ENCODE results near the gene MORC4. TPM values are rescaled to one million over a fixed set of nuclear protein-coding genes. Genes with fewer than 3 reads are reported as not detected.

Gene MORC4
- polyA plus RNA-seq, 1 of the 3 experiments (the other 2 are of a cell fraction) = 12.5 TPM

DNA sequence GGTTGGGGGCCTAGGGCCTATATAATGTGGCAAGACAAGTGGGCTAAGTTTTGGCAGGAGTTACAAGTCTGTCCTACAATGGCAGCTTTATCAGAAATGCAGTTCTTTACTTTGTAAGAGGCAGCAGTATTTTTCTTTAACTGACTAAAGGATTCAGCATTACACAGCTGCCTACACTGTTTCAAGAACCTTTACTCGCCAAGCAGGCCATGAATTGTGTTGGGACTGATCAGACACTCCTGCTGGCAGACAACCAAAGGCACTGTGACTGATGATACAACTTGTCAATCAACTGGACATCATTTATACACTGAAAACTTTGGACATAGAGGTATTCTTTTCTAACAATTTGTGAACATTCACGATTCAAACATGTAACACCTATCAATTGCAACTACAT is 4.3 kb downstream of the MORC4 start (continued):
- TF ChIP-seq, protein P1, sequence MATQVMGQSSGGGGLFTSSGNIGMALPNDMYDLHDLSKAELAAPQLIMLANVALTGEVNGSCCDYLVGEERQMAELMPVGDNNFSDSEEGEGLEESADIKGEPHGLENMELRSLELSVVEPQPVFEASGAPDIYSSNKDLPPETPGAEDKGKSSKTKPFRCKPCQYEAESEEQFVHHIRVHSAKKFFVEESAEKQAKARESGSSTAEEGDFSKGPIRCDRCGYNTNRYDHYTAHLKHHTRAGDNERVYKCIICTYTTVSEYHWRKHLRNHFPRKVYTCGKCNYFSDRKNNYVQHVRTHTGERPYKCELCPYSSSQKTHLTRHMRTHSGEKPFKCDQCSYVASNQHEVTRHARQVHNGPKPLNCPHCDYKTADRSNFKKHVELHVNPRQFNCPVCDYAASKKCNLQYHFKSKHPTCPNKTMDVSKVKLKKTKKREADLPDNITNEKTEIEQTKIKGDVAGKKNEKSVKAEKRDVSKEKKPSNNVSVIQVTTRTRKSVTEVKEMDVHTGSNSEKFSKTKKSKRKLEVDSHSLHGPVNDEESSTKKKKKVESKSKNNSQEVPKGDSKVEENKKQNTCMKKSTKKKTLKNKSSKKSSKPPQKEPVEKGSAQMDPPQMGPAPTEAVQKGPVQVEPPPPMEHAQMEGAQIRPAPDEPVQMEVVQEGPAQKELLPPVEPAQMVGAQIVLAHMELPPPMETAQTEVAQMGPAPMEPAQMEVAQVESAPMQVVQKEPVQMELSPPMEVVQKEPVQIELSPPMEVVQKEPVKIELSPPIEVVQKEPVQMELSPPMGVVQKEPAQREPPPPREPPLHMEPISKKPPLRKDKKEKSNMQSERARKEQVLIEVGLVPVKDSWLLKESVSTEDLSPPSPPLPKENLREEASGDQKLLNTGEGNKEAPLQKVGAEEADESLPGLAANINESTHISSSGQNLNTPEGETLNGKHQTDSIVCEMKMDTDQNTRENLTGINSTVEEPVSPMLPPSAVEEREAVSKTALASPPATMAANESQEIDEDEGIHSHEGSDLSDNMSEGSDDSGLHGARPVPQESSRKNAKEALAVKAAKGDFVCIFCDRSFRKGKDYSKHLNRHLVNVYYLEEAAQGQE (IDR thresholded peaks at IDR 0.05; ENCODE audit: low read depth, low read length) = no peak

GRCh38 chrX:106987488-106987887 is 12.5 kb downstream of the MORC4 start:
- Histone ChIP-seq H3K36me3 (replicated peaks in 1 of 2; ENCODE audit: control insufficient read depth in 1 of 2, insufficient read depth in 2 of 2, low read length in 1 of 2) (peaks cover 0 to 4% of the 10 kb centered on the region in 2 experiments), H4K20me1 (ENCODE audit: insufficient read depth) (no peaks in the 10 kb centered on the region), H3K4me2 (no peak overlapping the region), H3K9me2 (no peaks in the 10 kb centered on the region), H3K9me3 (no peaks in the 10 kb centered on the region), H3K27ac (ENCODE audit: low read depth in 2 of 2, low read length in 1 of 2) (no peak overlapping the region), H3K4me3 (ENCODE audit: low read depth in 2 of 2, low read length in 1 of 2) (no peak overlapping the region), H3F3A (replicated peaks; ENCODE audit: insufficient read depth) (no peaks in the 10 kb centered on the region), H3K9ac (no peak overlapping the region), H2AFZ (ENCODE audit: low read depth) (no peak overlapping the region), H3K27me3 (ENCODE audit: insufficient read depth) (no peaks in the 10 kb centered on the region; the same call in 1 of the 2 replicates), H3K4me1 (ENCODE audit: control insufficient read depth in 1 of 2, insufficient read depth in 2 of 2, low read depth in 1 of 2, low read length in 1 of 2) (no peaks in the 10 kb centered on the region), H3K79me2 (ENCODE audit: insufficient read depth) (no peaks in the 10 kb centered on the region)
- TF ChIP-seq JUND (IDR thresholded peaks at IDR 0.05) = no peak
- TF ChIP-seq POLR2AphosphoS5 (IDR thresholded peaks at IDR 0.05; ENCODE audit: low read depth, low read length) = no peak
- no peak for TF ChIP-seq FOSL2 (IDR thresholded peaks at IDR 0.05; ENCODE audit: borderline replicate concordance, low read depth)
- no peak for TF ChIP-seq RFX5 (IDR thresholded peaks at IDR 0.05; ENCODE audit: low read length)
- no peak for TF ChIP-seq TEAD4 (IDR thresholded peaks at IDR 0.05; ENCODE audit: borderline replicate concordance, insufficient read depth)
- no peak for TF ChIP-seq MXI1 (IDR thresholded peaks at IDR 0.05; ENCODE audit: low read depth, low read length)
- TF ChIP-seq GABPA (IDR thresholded peaks at IDR 0.05; ENCODE audit: low read depth) = no peak
- no peak for TF ChIP-seq RAD21 (IDR thresholded peaks at IDR 0.05; ENCODE audit: low read length)
- TF ChIP-seq SMC3 (IDR thresholded peaks at IDR 0.05; ENCODE audit: low read depth, low read length) = no peak
- no peak for TF ChIP-seq RXRA (IDR thresholded peaks at IDR 0.05; ENCODE audit: borderline replicate concordance, low read depth)
- TF ChIP-seq, protein P1 (IDR thresholded peaks at IDR 0.05; ENCODE audit: low read depth, low read length) = no peak
- no peak for TF ChIP-seq NRF1 (IDR thresholded peaks at IDR 0.05; ENCODE audit: low read depth, low read length)
- TF ChIP-seq, protein P2, sequence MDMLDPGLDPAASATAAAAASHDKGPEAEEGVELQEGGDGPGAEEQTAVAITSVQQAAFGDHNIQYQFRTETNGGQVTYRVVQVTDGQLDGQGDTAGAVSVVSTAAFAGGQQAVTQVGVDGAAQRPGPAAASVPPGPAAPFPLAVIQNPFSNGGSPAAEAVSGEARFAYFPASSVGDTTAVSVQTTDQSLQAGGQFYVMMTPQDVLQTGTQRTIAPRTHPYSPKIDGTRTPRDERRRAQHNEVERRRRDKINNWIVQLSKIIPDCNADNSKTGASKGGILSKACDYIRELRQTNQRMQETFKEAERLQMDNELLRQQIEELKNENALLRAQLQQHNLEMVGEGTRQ (IDR thresholded peaks at IDR 0.05; ENCODE audit: borderline replicate concordance, low read depth, low read length) = no peak
- TF ChIP-seq ELF1 (IDR thresholded peaks at IDR 0.05) = no peak
- CTCF ChIA-PET = no interaction called here
- no peak for DNase-seq
- WGBS (ENCODE audit: low lambda C conversion rate) = 15% methylated on average over 2 of the region's 2 CpGs
- POLR2A ChIA-PET = no interaction called here
